GM12891 (cell line): ENCODE results near the gene SHB.

ENCODE experiments used
- PAX5 ChIP-seq: IDR thresholded peaks from 2 replicates; pipeline ENCODE4 v1.6.1; 2011; ENCODE audit warnings: low read length, moderate library complexity, mild to moderate bottlenecking; ENCODE audit not compliant: insufficient read depth, severe bottlenecking
- POLR2A ChIP-seq: IDR thresholded peaks from 2 replicates; pipeline ENCODE4 v1.6.1; 2011; ENCODE audit warnings: low read depth, low read length, control low read depth
- POLR2AphosphoS5 ChIP-seq: IDR thresholded peaks from 2 replicates; pipeline ENCODE4 v1.6.1; 2011; ENCODE audit warnings: low read depth, low read length, control low read depth
- SPI1 ChIP-seq: IDR thresholded peaks from 2 replicates; pipeline ENCODE4 v1.6.1; 2011; ENCODE audit warnings: low read depth, low read length, control low read depth

- TF ChIP-seq POLR2A, result no peak
- TF ChIP-seq POLR2AphosphoS5, result no peak
- no peak for TF ChIP-seq SPI1
- TF ChIP-seq PAX5, result no peak
Measured at GRCh38 chr9:37909326-37909725, 159.7 kb downstream of the SHB start.
